NCI-H2107 treated with DMSO at 0.1 percent for 48 hours (cell line): ENCODE results near the gene RGPD3.
"Not testable (repeated sequence)": the region's sequence is repeated elsewhere in the genome, so short reads cannot be mapped to it uniquely, and the experiment has no call there.

Experiments used
- DNase-seq: peaks from one replicate; lab custom pipeline; 2025; ENCODE audit not compliant: unreplicated experiment; lab: John Stamatoyannopoulos, UW

RGPD3 gene

DNA sequence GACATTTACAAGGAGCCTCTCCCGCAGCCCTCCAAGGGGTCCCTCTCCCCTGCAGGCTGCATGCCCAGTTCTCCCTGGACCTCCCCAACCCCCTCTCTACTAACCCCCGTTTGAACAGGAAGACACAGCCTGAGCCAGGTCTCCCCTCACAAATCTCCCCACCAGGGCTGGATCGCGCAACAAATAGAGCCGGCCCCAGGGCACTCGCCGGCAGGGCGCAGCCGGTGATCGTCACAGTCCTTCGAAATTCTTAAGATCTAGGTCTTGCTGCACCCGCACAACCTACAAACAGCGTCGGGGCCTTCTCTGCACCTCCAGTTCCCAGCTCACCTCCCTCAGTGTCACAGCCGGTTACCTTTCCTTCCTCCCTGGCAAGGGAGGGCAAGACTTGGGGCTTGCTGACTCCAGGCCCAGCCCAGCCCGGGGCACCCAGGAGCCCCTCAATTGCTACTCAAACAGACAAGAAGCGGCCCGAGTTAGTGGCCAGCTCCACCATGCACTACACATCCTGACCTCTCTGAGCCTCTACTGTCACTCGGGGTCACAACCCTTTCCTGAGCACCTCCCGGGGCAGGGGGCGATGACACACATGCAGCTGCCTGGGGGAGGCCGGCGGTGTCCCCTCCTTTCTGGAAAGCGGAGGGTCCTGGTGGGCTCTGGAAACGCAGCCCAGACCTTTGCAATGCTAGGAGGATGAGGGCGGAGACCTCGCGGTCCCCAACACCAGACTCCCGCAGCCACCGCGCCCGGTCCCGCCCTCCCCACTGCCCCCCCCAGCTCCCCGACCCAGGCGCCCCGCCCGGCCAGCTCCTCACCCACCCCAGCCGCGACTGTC lies 18.6 kb upstream of the RGPD3 start, which contains the start of gene CD8B2:
CD8B2 (plus strand) TSS at position 814 of the 835 bp plus-strand sequence. CDS start 63 bp downstream, outside the sequence.
- not testable (repeated sequence) for DNase-seq

DNA sequence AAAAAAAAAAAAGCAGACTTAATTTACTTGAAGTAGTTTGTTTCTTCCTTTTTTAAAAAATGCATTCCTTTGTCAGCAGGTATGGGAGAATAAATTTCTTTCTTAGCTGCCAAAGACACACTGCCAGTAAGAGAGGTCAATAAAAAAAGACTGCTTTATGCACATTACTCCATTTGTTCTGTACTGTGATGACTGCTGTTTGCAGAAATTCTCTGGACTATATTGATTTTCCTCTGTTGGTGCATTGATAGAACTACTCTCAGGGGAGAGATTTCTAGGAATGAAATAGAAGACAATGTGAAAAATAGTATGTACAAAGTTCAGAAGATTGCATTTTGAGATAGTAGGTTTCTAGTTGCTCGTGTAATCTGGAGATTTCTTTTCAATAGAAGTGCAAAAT lies 11.3 kb upstream of the RGPD3 start:
- not testable (repeated sequence) for DNase-seq

DNA sequence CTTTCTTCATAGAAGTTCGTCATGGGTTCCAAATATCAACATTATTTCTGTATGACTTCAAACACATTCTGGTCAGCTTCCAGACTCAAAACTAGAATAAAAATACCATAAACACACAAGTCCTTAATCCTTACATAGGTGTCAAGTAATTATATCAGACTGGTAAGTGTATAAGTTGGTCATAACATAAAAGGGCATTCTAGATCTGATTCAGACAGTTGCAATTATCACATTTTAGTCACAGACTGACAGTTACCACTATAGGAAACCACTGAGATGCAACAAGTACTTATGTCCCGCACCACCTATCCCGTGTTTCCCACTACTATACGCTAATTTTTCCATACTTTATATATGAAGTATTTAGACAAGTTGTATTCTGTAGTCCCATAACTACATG lies 9.4 kb upstream of the RGPD3 start:
- not testable (repeated sequence) for DNase-seq

DNA sequence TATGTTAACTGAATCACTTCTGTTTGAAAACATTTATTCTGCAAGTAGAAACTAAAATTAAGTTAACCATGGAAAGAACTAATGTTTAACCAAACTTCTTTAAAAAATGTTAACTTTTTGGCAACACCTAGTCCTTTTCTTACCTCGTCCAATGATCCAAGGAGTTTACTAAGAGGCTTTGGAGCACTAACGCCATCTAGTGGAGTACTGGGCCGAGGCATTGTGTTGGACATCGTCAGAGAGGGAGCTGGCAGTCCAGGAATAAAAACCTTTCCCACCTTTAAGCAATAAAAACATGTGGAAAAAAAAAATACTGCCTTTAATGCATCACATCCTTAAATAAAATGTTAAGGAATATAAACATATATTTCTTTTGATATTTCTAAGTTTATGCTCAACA lies 2.4 kb upstream of the RGPD3 start:
- not testable (repeated sequence) for DNase-seq

DNA sequence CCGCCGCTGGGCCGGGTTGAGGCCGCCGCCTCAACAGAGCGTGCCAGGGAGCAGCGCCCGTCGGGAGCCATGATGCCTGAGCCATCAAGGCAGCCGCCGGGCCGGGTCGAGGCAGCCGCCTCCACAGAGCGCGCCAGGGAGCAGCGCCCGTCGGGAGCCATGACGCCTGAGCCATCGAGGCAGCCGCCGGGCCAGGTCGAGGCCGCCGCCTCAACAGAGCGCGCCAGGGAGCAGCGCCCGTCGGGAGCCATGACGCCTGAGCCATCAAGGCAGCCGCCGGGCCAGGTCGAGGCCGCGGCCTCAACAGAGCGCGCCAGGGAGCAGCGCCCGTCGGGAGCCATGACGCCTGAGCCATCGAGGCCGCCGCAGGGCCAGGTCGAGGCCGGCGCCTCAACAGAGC lies 697 bp downstream of the RGPD3 start:
- not testable (repeated sequence) for DNase-seq

DNA sequence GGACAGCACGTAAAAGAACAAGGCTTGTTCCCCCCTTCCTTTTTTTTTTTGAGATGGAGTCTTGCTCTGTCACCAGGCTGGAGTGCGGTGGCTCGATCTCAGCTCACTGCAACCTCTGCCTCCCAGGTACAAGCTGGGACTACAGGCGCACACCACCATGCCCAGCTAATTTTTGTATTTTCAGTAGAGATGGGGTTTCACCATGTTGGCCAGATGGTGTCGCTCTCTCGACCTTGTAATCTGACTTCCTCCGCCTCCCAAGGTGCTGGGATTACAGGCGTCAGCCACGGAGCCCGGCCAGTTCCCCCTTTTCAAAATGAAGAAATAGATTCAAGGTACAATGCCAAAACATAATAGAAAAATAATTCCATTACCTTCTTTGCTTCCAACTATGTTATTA lies 6.3 kb downstream of the RGPD3 start:
- not testable (repeated sequence) for DNase-seq

DNA sequence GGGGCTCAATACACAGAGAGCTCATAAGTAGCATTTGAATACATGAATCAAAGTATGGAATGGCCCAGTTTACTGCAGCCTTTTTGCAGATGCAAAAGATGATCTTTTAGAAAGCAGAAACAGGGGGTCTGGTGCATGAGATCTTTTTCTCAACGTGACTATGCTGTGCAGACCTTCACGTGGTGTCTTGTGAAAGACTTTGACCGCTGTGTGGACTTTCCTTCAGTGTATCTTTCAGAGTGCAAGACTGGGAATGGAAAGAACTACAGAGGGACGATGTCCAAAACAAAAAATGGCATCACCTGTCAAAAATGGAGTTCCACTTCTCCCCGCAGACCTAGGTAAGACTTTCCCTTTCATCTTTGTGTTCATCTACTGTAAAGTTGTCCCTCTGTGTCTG lies 77.5 kb downstream of the RGPD3 start:
- DNase-seq, result not testable (repeated sequence)

DNA sequence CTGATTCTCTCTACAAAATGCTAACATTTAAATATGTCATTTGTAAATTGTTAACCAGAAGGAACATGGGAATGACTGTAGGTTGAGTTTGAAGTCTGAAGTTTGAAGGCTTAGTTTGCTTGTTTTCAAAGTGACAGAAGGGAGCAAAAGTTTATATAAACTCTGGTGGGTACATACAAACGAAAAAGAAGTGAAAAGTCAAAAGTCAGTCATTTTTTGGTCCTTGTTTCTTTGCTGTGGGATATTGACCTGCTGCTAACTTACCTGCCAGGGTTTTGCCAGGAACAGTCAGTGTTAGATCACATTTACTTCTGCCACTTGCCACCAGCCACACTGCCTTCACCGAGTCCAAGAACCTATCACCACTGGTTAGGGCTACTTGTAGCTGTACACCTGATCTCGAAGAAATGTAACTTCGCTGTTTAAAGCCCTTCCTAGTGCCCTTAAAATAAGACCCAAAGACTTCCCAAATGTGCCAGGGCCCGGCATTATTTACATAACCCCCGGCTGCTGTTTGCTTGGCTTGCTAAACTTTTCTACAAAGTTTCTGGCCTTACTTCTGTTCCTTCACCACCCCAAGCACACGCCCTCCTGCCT lies 79.3 kb downstream of the RGPD3 start:
- not testable (repeated sequence) for DNase-seq

DNA sequence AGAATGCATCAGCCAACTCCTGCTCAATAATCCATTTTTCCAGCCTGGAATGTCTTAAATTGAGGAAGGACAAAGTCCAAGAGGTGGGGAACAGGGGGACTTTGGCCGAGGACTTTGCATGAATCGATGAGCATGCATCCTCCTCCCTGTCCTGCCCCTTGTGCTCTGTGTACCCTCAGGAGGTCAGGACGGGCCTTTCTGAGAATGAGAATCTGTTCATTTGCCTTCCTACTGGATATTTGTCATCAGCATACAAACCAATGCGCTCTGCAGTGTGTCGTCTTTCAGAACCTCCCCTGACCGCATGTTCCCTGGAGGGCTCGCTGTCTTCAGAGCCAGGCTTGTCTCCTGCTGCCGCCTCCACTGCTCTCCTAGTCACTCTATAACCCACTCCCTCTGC lies 83.7 kb downstream of the RGPD3 start:
- DNase-seq, result not testable (repeated sequence)

DNA sequence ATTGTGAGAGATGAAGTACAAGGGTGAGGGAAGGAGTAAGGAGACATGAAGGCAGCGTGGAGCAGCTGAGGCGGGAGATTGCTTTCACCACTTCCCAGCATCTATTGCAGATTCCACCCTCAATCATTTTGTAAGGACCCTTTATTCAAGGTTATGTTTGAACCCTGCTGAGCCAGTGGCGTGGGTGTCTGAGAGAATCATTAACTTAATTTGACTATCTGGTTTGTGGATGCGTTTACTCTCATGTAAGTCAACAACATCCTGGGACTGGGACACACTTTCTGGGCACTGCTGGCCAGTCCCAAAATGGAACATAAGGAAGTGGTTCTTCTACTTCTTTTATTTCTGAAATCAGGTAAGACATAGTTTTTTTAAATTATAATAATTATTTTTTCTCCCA lies 86.3 kb downstream of the RGPD3 start:
- not testable (repeated sequence) for DNase-seq

DNA sequence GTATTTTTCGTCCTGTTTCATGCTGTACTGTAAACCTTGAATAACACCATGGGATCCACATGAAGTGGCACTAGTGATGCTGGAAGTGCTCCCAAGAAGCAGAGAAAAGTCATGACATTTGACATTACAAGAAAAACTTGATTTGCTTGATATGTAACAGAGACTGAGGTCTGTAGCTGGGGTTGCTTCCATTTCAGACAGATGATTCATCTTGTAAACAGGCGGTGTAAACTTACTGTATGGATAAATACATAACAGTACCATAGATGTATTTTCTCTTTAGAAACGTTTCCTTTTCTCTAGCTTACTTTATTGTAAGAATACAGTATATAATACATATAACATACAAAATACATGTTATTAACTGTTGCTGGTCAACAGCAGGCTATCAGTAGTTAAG lies 88.6 kb downstream of the RGPD3 start:
- DNase-seq, result not testable (repeated sequence)

DNA sequence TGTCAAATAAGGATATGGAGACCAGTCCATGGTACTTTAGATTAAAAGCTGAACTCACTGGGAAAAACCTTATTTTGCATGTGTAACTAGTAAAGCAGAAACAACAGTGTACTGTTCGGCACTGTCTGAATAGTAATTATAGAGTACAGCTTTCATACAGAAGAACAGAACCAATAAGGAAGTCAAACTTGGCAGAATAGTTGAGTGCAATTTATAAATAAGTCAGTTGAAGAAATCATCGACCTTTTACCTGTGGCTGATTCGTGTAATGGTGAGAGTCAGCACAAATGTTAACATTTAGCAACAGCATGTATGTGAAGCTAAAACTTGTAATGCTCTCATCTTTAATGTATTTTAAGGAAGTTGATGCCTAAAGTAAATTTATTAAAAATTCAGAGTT lies 99.0 kb downstream of the RGPD3 start:
- not testable (repeated sequence) for DNase-seq

DNA sequence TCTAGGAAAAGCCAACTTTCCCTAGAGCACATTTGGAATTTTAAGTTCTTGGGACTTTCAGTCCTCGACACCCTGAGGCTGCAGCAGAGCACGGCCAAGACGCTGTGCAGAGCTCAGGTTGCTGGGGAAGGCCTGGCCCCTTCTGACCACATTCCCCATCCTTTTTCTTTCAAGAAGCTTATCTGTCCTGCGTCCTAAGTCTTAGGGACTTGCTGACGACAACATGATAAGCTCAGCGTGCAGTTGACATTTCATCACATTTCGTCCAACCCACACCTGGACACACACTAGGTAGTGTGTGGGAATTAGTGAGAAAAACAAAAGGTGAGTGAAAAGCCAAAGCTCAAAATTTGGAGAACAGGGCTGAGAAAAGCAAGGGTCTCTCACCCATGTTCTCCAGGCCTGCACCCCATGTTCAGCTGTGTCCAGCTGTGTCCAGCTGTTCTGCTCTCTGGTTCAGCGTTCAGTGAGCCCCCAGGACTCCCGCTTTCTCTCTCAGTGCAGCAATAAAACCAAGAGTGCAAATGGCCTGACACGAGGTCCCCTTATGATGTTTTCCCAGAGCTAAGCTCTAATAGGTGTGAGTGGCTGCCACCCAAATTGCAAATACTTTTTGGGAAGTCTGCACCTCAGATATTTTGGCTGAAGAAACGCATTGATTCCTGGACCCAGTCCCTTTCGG lies 101.9 kb downstream of the RGPD3 start:
- no peak for DNase-seq

DNA sequence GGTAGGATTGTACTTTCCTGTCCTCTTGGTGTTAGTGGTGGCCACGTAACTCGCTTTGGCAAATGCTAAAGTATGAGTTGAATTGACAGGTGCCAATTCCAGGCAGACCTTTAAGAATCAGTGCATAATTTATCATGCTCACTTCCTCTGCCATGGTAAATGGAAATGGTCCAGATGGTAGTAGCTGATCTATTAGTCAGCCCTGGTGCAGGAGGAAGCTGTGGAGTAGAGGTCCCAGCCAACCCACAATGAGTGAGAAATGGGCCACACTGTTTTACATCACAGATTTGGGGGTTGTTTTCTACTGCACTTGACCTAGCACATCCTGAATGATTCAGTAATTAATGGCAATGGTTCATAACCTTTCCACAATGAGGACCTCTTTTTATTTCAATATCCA lies 104.4 kb downstream of the RGPD3 start:
- DNase-seq, result no peak

DNA sequence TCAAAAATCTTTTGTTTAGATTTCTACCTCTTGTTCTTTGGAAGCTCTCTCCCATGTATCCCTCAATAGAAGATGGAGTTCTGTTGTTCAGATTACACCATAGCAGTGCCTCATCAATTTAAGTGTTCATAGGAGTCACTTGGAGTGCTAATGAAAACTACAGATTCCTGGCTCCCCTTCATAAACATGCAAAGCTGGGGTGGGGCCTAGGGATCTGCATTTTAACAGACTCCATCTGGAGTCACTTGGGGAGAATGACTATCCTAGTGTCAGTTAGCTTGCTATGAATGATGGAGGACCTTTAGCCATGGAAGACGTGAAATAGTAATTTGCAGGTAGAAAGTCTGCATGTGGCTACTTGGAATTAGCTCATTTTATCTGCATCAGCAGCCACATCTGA lies 105.4 kb downstream of the RGPD3 start:
- no peak for DNase-seq

DNA sequence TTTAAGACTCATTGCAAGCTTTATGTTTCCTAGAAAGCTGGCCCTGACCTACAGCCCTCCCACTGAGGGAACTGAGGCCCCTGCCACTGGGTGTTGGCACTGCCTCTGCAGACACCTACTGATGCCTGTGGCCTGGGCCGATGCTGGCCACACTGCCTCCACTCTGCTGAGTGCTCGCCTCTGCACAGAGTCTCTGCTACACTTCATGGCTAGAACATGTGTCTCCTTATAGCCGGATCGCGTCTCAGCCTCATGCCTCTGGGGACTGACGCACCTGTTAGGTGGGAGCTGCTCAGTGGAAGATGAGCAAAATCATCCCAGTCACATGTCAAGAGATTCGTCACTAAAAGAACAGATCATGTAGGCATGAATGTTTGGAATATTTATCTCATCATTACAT lies 108.7 kb downstream of the RGPD3 start:
- DNase-seq, result no peak

DNA sequence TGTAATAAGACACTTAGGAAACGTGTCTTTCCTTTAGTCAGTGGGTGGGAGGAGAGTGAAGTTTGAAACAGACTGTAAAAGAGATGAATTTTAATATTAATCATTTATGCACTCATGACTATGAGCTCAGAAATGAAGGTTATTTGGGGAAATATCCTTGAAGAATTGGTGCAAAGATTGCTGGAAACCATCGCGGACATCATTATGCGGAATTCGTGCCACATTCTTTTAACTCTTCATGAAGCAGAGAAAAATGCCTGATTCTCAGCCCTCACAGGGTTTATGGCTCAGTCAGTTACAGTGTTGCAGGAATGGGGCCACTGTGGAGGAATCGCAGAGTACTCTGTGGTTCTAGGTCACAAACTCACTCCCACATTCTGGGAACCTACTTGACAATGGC lies 109.7 kb downstream of the RGPD3 start:
- DNase-seq, result no peak

DNA sequence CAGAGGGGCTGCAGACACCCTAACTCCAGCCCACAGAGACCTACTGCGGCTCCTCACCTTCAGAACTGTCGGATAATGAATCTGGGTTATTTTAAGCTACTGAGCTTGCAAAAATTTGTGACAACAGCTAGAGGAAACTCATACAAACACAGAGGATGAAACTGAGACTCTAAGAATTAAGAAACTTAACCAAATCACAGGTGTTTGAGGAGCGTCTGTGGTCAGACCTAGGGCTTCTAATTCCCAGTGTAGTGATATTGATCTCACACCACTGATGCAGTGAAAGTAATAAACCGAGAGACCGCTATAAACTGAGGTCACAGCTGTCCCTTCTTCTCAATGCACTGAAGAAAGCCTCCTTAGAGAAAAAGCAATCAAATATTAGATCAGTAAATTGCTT lies 110.1 kb downstream of the RGPD3 start:
- no peak for DNase-seq

DNA sequence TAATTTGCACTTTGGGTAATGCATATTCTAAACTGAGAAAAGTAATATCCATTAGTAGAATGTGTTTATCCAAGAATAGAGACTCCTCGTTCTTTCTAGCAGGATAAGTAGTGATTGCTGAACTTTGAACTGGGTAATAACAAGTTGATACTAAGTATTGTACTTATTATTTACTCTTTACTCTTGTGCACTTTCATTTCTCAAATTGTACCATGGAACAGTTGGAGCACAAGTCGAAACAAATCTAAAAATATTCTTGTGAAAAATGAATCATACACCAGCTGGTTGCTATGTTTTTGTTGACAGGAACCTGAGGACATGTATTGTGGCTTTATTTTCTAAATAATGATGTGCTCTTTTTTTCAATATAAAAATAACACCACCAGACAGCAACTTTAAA lies 111.9 kb downstream of the RGPD3 start:
- DNase-seq, result no peak

DNA sequence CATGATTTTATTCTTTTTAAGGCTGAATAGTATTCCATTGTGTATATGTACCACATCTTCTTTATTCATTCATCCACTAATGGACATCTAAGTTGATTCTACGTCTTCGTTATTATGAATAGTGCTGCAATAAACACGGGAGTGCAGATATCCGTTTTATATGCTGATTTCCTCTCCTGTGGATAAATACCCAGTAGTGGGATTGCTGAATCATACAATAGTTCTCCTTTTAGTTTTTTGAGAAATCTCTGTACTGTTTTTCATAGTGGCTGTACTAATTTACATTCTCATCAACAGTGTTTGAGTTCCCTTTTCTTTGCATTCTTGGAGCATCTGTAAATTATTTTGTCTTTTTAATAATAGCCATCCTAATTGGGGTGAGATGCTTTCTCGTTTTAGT lies 114.5 kb downstream of the RGPD3 start:
- DNase-seq, result no peak

DNA sequence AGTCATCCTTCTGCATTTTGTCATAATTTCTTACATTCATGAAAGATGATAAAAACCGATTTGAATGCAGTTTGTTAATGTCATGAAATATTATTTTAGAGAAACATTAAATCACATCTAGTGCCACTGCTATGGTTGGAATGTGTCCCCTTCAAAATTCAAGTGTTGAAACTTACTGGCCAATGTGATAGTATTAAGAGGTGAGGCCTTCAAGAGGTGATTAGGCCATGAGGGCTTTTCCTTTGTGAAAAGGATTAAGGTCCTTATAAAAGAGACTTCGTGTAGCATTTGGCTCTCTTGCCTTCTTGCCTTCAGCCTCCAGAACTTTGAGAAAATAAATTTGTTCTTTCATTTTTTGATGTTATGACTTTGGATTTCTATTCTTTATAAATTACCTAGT lies 117.2 kb downstream of the RGPD3 start:
- no peak for DNase-seq

DNA sequence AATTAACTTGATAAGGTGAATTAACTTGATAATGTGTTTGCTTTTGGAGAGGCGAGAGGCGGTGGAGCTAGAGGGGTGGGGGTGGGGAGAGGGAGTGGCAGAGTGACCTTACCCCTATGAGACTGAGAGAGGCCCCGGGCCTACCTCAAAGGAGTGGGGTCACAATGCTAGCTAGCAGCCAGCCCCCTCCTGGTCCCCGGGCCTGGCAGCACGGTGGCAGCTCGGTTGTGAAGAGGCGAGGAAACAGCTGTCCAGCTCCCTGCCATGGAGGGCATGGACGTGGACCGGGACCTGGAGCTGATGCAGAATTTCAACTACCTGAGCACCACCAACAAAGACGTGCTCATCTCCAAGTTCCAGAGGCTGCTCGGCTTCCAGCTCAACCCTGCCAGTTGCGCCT lies 123.9 kb downstream of the RGPD3 start:
- no peak for DNase-seq
